Measurements from ENCODE around the gene GPR22. TPM values are rescaled to one million over a fixed set of nuclear protein-coding genes. Genes with fewer than 3 reads are reported as not detected.

Gene GPR22
- total and polyA plus RNA-seq, 2 of the 4 experiments (the other 2 are of a cell fraction), result not detected

- Histone ChIP-seq H3K4ac (ENCODE audit: low read depth, low read length) (no peak overlapping the region), H4K91ac (ENCODE audit: insufficient read depth, low read depth, low read length) (no peak overlapping the region), H3K14ac (replicated peaks; ENCODE audit: low read depth, low read length) (no peak overlapping the region; the same call in 1 of the 2 replicates), H3K9me1 (ENCODE audit: insufficient read depth, low read length) (0 out of 2 replicates have a peak, but pooled peaks cover 3% of the 10 kb centered on the region), H3K4me3 (ENCODE audit: insufficient read depth, low read depth, low read length) (no peak overlapping the region), H2AK9ac (replicated peaks; ENCODE audit: low read depth, low read length, poor library complexity) (no peak overlapping the region), H3K18ac (ENCODE audit: low read depth, low read length) (no peak overlapping the region), H2AK5ac (ENCODE audit: low read depth, low read length) (no peak overlapping the region), H3K79me1 (ENCODE audit: low read depth in 1 of 2, low read length in 2 of 2) (peaks cover 4 to 8% of the 10 kb centered on the region in 2 experiments; a peak in 3 of 4 replicates), H3K27me3 (ENCODE audit: control insufficient read depth, insufficient read depth, low read length) (no peaks in the 10 kb centered on the region), H3K56ac (ENCODE audit: extremely low read depth, insufficient read depth, low read length) (no peak overlapping the region), H3K9ac (ENCODE audit: low read depth, low read length) (no peak overlapping the region), H2AFZ (replicated peaks; ENCODE audit: low read length, poor library complexity) (no peak overlapping the region), H3K27ac (ENCODE audit: insufficient read depth, low read length) (no peak overlapping the region), H4K20me1 (ENCODE audit: insufficient read depth, low read length) (no peaks in the 10 kb centered on the region), H2BK120ac (ENCODE audit: low read depth, low read length) (no peak overlapping the region), H3K23ac (ENCODE audit: low read depth, low read length) (no peak overlapping the region), H2BK5ac (ENCODE audit: low read depth, low read length, poor library complexity, severe bottlenecking) (no peak overlapping the region), H3K4me1 (ENCODE audit: control insufficient read depth, insufficient read depth, low read length) (no peaks in the 10 kb centered on the region), H4K8ac (ENCODE audit: low read depth in 2 of 2, low read length in 2 of 2) (no peak overlapping the region), H2BK20ac (ENCODE audit: low read depth, low read length) (no peak overlapping the region), H4K5ac (ENCODE audit: low read depth, low read length) (no peak overlapping the region), H3K4me2 (ENCODE audit: low read depth, low read length) (no peak overlapping the region), H3K9me3 (ENCODE audit: control insufficient read depth, insufficient read depth, low read length) (no peaks in the 10 kb centered on the region), H2BK15ac (ENCODE audit: low read depth, low read length) (no peak overlapping the region), H3K36me3 (ENCODE audit: control insufficient read depth, insufficient read depth, low read length) (no peaks in the 10 kb centered on the region)
- ATAC-seq (ENCODE audit: low read depth) (no peak), DNase-seq (no peak)
- BruUV-seq (replicated peaks), result no TSS peak
- CTCF ChIA-PET, result no interaction called here
- POLR2A ChIA-PET (ENCODE audit: unreplicated experiment), result no interaction called here
- intact Hi-C loops (cut with micrococcal nuclease), result no loop called here
- no peak for TF ChIP-seq USF2 (IDR thresholded peaks at IDR 0.05; ENCODE audit: low read depth, low read length)
- no peak for TF ChIP-seq POLR2A (IDR thresholded peaks at IDR 0.05; ENCODE audit: low read depth, low read length)
- TF ChIP-seq RFX5 (IDR thresholded peaks at IDR 0.05; ENCODE audit: low read depth, low read length), result no peak
- no peak for TF ChIP-seq CHD1 (IDR thresholded peaks at IDR 0.05; ENCODE audit: low read depth, low read length)
- no peak for TF ChIP-seq CEBPB (IDR thresholded peaks at IDR 0.05; ENCODE audit: low read depth, low read length)
- TF ChIP-seq MAFK (IDR thresholded peaks at IDR 0.05; ENCODE audit: low read depth, low read length), result no peak
- no peak for TF ChIP-seq MAZ (IDR thresholded peaks at IDR 0.05; ENCODE audit: borderline replicate concordance, low read depth, low read length)
- no peak for TF ChIP-seq RAD21 (IDR thresholded peaks at IDR 0.05; ENCODE audit: low read length)
- no peak for TF ChIP-seq ELK1 (IDR thresholded peaks at IDR 0.05; ENCODE audit: borderline replicate concordance, low read depth, low read length)
- no peak for TF ChIP-seq CTCF (conservative IDR thresholded peaks at IDR 0.05; ENCODE audit: low read depth, low read length)
- TF ChIP-seq SMC3 (IDR thresholded peaks at IDR 0.05; ENCODE audit: low read depth, low read length), result no peak
- TF ChIP-seq NFE2L2 (IDR thresholded peaks at IDR 0.05; ENCODE audit: low read depth, low read length), result no peak
- in situ Hi-C loops (cut with MboI; ENCODE audit: low sequenced_read_pairs), result no loop called here
- no CpG with 5 or more reads among the region's 3 CpGs for WGBS, 2 experiments (ENCODE audit: extremely low coverage in 2 of 2, insufficient read length in 1 of 2)
- dilution Hi-C loops (cut with HindIII; ENCODE audit: low sequenced_read_pairs, unreplicated experiment), result no loop called here
These were observed 11.1 kb downstream of the GPR22 start for GRCh38 chr7:107480932-107481331.

Measured in IMR-90 (cell line).